Measurements from ENCODE around the gene OLFML2A.

DNA sequence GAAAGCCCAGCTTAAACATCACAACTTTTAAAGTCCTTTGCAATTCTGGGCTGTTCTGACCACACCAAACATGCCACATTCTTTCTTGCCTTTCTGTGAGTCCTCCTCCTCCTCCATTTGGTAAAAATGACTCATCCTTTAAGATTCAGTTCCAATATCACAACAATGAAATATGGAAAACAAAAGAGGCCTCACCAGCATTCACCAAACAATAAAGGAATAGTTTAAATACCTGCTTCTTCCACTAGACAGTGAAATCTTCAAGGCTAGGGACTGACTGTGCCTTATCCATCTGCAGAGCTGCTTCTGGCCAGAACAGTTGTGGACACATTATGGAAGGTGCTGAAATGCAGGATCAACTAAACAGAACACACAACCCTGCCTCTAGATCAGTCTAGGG lies 41.8 kb upstream of the OLFML2A start:
- TF ChIP-seq FOXA1 (IDR thresholded peaks at IDR 0.05) (no peak), SUZ12 (IDR thresholded peaks at IDR 0.05) (no peak), SP1 (IDR thresholded peaks at IDR 0.05) (no peak), CTBP1 (IDR thresholded peaks at IDR 0.05; ENCODE audit: borderline replicate concordance) (no peak), FOXK2 (IDR thresholded peaks at IDR 0.05) (no peak), TARDBP (IDR thresholded peaks at IDR 0.05) (no peak)
- TF ChIP-seq, protein P1, sequence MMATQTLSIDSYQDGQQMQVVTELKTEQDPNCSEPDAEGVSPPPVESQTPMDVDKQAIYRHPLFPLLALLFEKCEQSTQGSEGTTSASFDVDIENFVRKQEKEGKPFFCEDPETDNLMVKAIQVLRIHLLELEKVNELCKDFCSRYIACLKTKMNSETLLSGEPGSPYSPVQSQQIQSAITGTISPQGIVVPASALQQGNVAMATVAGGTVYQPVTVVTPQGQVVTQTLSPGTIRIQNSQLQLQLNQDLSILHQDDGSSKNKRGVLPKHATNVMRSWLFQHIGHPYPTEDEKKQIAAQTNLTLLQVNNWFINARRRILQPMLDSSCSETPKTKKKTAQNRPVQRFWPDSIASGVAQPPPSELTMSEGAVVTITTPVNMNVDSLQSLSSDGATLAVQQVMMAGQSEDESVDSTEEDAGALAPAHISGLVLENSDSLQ (IDR thresholded peaks at IDR 0.05), result no peak

Measured in HEK293T (cell line).